Bronchial epithelial cell (primary cell): Measurements from ENCODE around the gene TNNI3. TPM values are rescaled to one million over a fixed set of nuclear protein-coding genes. Genes with fewer than 3 reads are reported as not detected.

Source experiments
- DNase-seq: peaks from one replicate; pipeline ENCODE4 v3.0.0-alpha.2; 2010; ENCODE audit warnings: low read depth
- FAIRE-seq: peaks from 2 replicates; lab custom pipeline; 2011; peaks lifted over from hg19 to GRCh38; lab: Jason Lieb, UNC
- H3K27me3 ChIP-seq: 2 replicates; pipeline ENCODE4 v1.5.1; 2011; ENCODE audit warnings: low read length; ENCODE audit not compliant: control insufficient read depth, insufficient read depth
- H3K36me3 ChIP-seq: 2 replicates; pipeline ENCODE4 v1.5.1; 2011; ENCODE audit warnings: low read length; ENCODE audit not compliant: control insufficient read depth, insufficient read depth
- H3K4me3 ChIP-seq: 2 replicates; pipeline ENCODE4 v1.5.1; 2011; ENCODE audit warnings: mild to moderate bottlenecking, low read depth, low read length, control low read depth
- CTCF ChIP-seq: IDR thresholded peaks from 2 replicates; pipeline ENCODE4 v1.5.1; 2011; ENCODE audit warnings: mild to moderate bottlenecking, moderate library complexity, low read length, control low read depth, inconsistent platforms; ENCODE audit not compliant: insufficient read depth, severe bottlenecking
- total RNA-seq: library from RNA; depleted of rRNA; stranded (reverse); fragments of >200 nt; gene quantifications from 2 replicates; pipeline ENCODE4 v1.2.1, GENCODE V29; 2014

TNNI3 gene
- total RNA-seq, 1 donor from 2014 or later, result 0.53 TPM

GRCh38 chr19:55197528-55197927 lies 40.0 kb upstream of the TNNI3 start:
- H3K36me3 ChIP-seq, result no peaks in the 10 kb centered on the region
- DNase-seq, result no peak
- H3K27me3 ChIP-seq, result no peaks in the 10 kb centered on the region
- TF ChIP-seq CTCF, result no peak
- FAIRE-seq, result no peak
- H3K4me3 ChIP-seq, result no peak overlapping the region

GRCh38 chr19:55196803-55197202 lies 39.3 kb upstream of the TNNI3 start:
- no peak for TF ChIP-seq CTCF
- H3K4me3 ChIP-seq, result no peak overlapping the region
- FAIRE-seq, result no peak
- no peaks in the 10 kb centered on the region for H3K27me3 ChIP-seq
- no peak for DNase-seq
- no peaks in the 10 kb centered on the region for H3K36me3 ChIP-seq

- no peaks in the 10 kb centered on the region for H3K27me3 ChIP-seq
- no peak for TF ChIP-seq CTCF
- no peaks in the 10 kb centered on the region for H3K36me3 ChIP-seq
- FAIRE-seq (no peak), DNase-seq (no peak)
- no peak overlapping the region for H3K4me3 ChIP-seq
Measured at GRCh38 chr19:55193481-55193880, 35.9 kb upstream of the TNNI3 start.

- no peak for TF ChIP-seq CTCF
- H3K4me3 ChIP-seq, result no peak overlapping the region
- H3K27me3 ChIP-seq, result no peaks in the 10 kb centered on the region
- DNase-seq (peak; percentile 99), FAIRE-seq (peak; percentile 91)
- H3K36me3 ChIP-seq, result no peaks in the 10 kb centered on the region
Measured at GRCh38 chr19:55189403-55189835, 31.9 kb upstream of the TNNI3 start.

- H3K36me3 ChIP-seq, result no peaks in the 10 kb centered on the region
- no peak overlapping the region for H3K4me3 ChIP-seq
- no peak for TF ChIP-seq CTCF
- FAIRE-seq (no peak), DNase-seq (peak; percentile 13)
- H3K27me3 ChIP-seq, result no peaks in the 10 kb centered on the region
Measured at GRCh38 chr19:55188625-55189024, 31.1 kb upstream of the TNNI3 start.

- DNase-seq (no peak), FAIRE-seq (no peak)
- no peak for TF ChIP-seq CTCF
- Histone ChIP-seq H3K36me3 (no peaks in the 10 kb centered on the region), H3K4me3 (no peak overlapping the region), H3K27me3 (no peaks in the 10 kb centered on the region)
Measured at GRCh38 chr19:55186080-55186479, 28.5 kb upstream of the TNNI3 start.
